NCI-H1436 treated with DMSO at 0.1 percent for 48 hours (cell line): ENCODE results near the gene RAD51B.
"Not testable (repeated sequence)": the region's sequence is repeated elsewhere in the genome, so short reads cannot be mapped to it uniquely, and the experiment has no call there.

Source experiments
- DNase-seq: peaks from one replicate; lab custom pipeline; 2025; lab: John Stamatoyannopoulos, UW

RAD51B gene

GRCh38 chr14:67986131-67986841 is 166.7 kb downstream of the RAD51B start:
- DNase-seq, result no peak

DNA sequence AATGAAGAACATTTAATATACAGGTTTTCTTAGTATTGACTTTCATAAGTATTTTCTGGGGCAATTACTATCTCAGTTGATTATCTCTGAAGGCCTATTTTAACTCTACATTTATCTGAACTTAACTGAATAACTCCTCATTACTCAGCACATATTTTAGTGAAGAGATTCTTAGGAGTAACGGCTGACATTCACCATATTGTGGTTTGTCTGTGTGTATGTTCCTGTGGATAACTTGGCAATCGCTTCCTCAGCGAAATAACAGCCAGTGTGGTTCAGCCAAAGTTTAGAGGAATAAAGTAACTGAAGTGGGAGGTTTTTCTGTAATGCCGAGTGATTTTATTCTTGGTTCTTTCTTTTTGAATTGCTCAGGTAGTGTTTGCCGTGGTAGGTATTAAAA is 168.0 kb downstream of the RAD51B start:
- DNase-seq, result no peak

DNA sequence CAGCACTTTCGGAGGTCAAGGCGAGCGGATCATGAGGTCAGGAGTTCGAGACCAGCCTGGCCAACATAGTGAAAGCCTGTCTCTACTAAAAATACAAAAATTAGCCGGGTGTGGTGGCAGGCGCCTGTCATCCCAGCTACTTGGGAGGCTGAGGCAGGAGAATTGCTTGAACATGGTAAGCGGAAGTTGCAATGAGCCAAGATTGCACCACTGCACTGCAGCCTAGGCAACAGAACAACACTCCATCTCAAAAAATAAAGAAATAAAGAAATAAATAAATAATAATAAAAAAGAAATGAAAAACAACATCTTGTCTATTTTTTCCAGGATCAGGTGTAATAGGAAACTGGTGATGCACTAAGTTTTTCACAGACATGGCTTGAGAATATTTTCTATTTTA is 168.6 kb downstream of the RAD51B start:
- DNase-seq, result not testable (repeated sequence)

DNA sequence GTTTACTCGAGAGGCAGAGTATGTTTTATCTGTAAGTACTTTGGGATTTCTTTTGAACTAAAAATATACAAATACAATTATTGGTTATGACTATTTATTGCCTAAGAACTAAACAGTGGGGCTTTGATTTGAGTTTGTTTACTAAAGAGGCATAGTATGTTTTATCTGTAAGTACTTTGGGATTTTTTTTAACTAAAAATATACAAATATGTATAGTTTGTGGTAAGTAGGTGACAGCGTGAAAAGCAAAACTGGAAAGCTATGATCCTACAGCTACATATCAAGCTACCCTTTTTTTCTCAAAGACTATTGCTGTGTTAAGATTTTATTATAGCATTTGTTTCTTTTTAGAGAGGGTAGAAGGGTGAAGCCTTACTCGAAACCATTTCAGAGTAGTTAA is 171.0 kb downstream of the RAD51B start:
- DNase-seq, result no peak

DNA sequence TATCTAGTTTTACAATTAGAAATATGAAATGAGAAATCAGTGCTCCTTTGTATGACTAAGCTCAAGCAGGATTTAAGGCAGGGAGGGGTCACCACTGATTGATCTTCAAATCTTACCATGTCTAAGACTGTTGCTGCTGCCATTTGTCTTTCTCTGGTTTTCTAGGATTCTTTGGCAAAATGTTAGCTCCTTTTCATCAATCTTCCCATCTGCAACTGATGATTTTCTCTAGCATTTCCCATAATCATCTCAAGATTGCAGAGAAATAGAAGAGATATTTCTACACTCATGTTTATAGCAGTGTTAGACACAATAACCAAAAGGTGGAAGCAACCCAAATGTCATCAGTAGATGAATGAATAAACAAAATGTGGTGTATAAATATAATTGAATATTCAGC is 175.0 kb downstream of the RAD51B start:
- DNase-seq, result no peak

- DNase-seq, result no peak
These were observed 176.7 kb downstream of the RAD51B start for GRCh38 chr14:67996235-67996634.

DNA sequence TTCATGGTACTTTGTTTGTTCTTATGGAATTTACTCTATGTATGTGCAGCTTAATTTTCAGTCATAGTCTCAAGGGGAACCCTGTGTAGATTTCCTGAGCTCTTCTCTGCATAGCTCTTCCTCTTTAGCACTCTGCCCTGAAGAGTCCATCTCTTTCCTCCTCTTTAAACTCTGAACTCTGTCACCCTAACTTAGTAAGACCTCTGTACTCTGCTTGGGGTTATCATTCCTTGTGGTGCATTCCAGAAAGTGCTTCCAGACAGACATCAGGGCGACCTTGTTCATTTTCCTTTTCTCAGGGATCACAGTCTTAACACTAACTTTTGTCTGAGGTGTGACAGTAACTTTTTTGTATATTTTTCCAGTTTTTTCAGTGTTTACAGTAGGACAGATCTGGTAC is 179.3 kb downstream of the RAD51B start:
- DNase-seq, result no peak

- DNase-seq, result no peak
These were observed 179.7 kb downstream of the RAD51B start for GRCh38 chr14:67999290-67999689.

- DNase-seq, result no peak
These were observed 180.3 kb downstream of the RAD51B start for GRCh38 chr14:67999705-68000384.

GRCh38 chr14:68000511-68000910 is 180.9 kb downstream of the RAD51B start:
- no peak for DNase-seq

DNA sequence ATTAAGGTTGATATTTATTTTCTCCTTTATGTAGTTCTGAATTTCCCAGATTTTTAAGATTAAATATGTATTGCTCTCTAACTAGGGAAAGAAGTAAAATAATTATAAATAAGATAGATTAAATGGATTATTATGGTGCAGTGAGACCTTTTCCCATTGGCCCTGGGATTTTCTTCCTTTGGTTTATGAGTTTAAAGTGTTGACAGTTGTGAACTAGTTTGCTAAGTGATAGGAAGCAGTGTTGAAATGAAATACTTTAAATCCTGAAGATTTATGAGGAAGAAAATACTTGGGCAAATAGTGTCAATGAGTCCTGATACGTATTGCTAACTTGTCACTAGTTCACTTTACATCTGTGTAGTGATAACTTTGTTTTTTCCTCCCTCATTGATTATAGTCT is 188.9 kb downstream of the RAD51B start:
- DNase-seq, result no peak

DNA sequence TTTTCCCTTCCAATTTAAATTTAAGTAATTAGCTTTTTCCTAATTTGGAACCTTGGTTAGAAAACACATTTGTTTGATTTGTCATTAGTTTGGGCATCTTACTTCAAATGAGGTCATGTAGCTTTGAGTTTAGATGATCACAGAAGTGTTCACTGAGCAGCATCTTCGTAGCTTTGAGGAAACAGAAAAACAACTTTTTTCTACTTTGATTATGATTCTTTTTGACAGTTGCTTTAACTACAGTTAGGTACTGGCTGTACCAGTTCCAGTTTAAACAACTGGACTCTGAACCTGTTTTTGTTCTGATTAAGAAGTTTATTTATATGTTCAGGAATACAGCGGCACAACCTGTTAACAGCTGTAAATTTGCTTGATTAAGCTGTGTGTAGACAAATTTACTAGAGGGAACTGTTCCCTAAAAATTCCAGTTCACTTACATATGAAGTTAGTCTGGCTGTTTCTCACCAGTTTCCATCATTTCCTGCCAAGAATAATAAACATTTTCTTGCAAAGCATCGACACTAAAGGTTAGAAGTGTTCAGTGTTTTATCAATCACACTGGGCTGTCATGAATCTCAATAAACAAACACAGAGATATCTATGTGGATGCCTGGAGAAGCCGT is 191.9 kb downstream of the RAD51B start:
- DNase-seq, result no peak

- no peak for DNase-seq
These were observed 193.3 kb downstream of the RAD51B start for GRCh38 chr14:68012871-68013270.

DNA sequence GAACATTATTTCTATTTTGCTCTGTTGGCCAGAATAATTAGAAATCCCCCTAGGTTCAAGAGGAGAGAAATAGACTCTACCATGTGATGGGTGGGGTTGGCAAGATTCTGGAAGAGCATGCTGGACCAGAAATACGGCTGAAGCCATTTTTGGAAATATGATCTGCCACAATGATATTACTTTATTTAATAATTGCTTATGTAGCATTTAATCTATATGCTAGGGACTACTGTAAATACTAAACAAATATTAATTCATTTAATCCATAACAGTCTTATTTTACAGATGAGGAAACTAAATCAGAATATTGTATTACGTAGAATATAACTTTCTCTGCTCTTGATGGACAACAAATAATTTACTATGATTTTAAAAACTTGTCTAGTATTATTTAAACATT is 193.7 kb downstream of the RAD51B start:
- no peak for DNase-seq

- DNase-seq, result no peak
These were observed 195.2 kb downstream of the RAD51B start for GRCh38 chr14:68014771-68015170.

DNA sequence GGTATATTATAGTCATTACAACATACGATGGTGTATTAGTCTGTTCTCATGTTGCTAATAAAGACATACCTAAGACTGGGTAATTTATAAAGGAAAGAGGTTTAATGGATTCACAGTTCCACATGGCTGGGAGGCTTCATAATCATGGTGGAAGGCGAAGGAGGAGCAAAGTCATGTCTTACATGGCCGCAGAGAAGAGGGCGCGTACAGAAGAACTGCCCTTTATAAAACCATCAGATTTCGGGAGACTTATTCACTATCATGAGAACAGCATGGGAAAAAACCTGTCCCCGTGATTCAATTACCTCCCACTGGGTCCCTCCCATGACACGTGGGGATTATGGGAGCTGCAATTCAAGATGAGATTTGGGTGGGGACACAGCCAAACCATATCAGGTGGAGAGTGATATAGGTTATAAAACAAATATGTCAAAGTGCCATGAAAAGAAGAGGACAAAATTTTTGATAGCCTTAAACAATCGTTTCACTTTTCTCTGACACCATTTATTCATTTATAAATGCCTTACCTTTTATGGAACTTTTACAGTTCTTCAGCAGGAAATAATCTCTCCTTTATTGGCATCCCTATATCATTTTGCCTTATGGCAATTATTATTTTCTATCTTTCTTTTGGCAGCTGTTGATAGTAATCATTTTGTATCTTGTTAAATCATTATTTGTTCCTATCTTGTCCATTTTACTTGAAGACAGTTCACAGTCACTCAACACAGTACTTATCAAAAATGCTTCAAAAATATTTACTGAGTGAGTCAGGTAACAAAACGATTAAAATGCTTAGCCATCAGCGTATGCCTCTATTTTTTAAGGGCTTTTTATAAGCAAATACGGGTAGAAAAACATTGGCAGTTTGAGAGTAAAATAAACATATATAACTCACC is 196.0 kb downstream of the RAD51B start:
- DNase-seq, result no peak

DNA sequence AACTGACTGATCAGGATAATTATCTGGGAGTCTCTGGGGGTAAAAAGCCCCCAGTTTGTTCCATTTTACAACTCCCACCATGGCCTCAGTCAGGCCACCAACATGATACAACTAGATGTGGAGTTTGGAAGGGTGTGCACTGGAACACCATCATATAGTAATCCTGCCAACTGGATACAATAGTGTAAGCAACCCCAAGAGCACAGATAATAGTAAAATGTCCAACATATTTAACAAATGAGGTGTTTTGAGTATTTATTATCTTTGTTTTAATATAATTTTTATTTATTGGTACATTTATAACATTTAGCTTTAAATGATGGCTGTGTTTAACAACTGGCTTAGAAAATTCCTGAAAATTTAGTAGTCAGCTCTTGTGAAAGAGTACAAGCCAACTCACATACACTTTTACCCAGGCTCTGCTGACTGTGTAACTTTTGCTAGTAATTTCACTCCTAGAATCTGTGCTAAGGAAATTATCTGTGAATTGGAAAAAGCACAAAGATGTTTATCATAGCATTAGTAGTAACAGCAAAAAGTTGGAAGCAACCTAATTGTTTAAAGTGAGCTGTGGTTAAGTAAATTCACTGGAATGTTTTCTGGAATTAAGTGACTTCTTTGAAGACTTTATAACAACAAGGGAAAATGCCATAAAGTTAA is 196.8 kb downstream of the RAD51B start:
- no peak for DNase-seq

GRCh38 chr14:68018598-68018997 is 199.0 kb downstream of the RAD51B start:
- no peak for DNase-seq

DNA sequence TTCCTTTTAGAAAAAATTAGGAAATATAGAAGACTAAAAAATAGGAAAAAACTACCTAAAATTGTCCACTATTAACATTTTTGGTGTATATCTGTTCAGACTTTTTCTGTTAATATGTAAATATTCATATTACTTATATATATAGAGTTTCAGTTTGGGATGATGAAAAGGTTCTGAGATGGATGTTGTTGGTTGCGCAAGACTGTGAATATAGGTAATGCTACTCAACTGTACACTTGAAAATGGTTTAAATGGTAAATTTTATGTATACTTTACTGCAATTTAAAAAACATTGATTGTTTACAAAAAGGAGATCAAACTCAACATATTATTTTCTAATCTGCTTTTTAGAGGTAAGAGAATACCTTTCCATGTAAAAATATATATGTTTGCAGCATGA is 200.9 kb downstream of the RAD51B start:
- DNase-seq, result no peak

DNA sequence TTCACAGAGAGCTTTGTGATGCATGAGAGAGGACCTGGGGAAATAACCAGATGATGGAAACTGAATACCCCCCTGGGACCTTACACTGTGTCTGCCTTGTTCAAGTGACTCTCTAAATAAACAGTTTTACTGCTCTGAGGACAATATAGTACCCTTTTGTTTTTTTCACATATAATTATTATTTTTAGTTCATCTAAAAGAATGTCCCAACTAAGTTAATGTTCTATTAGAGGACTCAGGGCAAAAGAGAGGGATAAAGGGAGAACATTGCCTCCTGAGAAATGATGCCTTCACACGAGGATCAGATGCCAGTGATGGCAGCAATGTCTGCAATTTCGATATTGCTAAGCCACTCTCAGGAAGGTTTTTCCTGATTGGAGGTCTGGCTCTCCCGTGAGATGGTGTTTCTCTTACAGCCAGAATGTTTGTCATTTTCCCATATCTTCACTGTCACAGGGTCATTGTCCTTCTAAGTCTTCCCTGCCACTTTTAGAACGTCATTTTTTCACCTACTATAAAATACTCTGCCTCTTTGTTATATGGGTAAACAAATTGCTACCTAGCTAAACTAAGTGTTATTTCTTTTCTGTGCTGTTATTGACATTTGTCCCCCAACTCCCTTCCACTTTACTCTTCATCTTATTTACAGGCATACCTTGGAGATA is 201.6 kb downstream of the RAD51B start:
- DNase-seq, result peak; percentile 82

DNA sequence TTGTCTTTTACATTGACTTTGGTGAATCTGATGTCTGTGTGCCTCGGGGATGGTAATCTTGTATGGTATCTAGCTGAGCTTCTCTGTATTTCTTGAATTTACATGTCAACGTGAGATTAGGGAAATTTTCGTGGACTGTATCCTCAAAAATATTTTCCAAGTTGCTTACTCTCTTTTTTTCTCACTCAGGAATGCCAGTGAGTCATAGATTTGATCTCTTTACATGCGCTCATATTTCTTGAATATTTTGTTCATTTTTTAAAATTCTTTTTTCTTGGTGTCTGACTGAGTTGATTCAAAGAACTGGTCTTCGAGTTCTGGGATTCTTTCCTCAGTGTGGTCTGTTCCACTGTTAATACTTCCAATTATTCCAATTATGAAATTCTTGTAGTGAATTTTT is 207.7 kb downstream of the RAD51B start:
- no peak for DNase-seq
